Neural progenitor cell (in vitro differentiated cells): ENCODE results near the gene CACNA1B.

Source experiments
- CTCF ChIP-seq: fragments of 200-600 bp; sonication (generic); IDR thresholded peaks from 2 replicates; pipeline ENCODE4 v1.5.1; 2017; ENCODE audit warnings: antibody characterized with exemption, mild to moderate bottlenecking
- EZH2 ChIP-seq: fragments of 200-600 bp; sonication (generic); IDR thresholded peaks from 2 replicates; pipeline ENCODE4 v1.6.1; 2017; ENCODE audit warnings: antibody characterized with exemption, mild to moderate bottlenecking, moderate library complexity

- TF ChIP-seq CTCF: no peak
- no peak for TF ChIP-seq EZH2
Observed at GRCh38 chr9:138068601-138069035, 191.0 kb downstream of the CACNA1B start.
